GM18502 (cell line): ENCODE results near the gene HECW1.

Experiments used
- ATAC-seq: cut with Tn5 transposase; IDR thresholded peaks from one replicate; pipeline ENCODE4 v1.9.1; 2021; ENCODE audit warnings: mild to moderate bottlenecking; ENCODE audit not compliant: unreplicated experiment, poor library complexity

HECW1 gene

DNA sequence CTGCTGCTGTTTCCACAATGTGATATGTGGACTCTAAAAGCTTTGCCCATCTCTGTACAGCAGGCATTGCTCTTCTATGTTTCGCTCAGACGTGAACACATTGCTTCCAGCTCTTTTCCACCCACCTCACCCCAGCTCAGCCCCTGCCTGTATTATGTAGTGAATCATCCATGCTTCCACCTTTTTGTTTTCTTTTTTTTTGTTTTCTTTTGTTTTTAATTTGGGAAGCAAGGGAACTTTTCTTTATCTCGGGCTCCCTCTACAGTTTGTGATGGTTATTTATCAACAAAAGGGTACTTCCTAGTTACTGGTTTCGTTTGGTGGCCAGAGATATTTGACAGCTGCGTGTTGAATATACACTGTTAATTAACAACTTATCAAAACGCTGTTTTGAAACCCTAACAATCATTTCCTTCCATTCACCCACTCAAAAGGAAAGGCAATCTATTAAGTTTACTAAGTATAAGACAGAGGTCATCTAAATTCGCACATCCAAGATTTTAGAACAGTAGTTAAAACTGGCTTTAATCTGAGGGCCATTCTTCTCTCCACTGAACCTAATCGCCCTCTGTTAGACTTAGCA lies 342.6 kb downstream of the HECW1 start:
- peak; percentile 63 for ATAC-seq

GRCh38 chr7:43456200-43456599 lies 343.8 kb downstream of the HECW1 start:
- ATAC-seq, result no peak

DNA sequence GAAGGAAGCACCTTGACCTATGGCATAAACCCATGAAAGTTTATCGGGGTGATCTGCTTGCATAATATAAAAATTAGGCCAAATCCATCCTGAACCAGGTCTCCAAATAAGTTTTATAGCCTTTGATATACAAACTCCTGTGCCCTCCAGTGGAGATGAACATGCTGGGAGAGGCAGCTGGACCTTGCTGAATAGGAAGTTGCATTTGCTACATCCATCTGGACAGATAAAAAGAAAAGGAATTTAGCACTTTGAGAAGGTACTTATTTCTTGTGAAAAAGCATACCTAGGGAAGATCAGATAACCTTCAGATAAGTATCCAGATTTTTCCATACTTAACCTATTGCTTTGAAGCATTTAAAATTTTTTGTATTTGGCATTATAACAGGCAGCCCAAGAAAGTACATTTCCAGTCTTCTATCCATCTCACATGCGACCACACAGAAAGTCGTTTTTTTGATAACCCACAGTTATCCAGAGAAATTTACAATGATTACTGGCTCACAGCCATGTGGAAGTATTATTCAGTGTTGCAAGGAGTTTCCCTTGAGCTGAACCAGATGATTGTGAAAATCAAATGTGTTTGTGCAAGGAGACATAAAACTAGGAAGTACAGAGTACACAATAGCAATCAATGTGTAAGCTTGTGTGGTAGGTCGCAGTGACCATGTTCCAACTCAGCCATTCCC lies 346.0 kb downstream of the HECW1 start:
- ATAC-seq, result no peak

- no peak for ATAC-seq
These were observed 346.5 kb downstream of the HECW1 start for GRCh38 chr7:43459019-43459337.

DNA sequence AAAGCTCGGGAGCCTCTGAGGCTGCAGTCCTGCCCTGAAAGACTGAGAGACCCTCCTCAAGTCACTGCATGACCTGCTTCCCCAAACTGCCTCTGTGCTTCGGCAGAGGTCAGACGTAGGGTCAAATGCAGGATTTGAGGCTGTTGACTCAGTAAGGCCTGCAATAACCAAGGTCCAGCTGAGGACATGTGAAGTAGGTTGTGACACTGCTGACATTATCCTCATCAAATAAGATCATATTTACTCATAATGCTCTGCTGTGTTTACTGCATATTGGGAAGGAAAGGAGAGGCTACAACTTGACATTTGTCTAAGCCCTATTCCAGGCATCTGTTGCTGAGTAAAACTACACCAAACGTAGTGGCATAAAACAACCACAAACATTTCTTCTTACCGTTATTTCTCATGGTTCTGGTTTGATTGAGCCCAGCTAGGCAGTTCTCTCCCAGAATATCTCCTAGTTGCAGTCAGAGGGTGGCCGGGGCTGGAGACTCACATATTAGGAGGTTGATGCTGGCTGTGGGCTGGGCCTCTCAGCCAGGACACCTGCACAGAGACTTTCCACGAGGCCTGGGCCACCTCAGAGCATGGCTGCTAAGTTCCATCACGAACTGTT lies 348.4 kb downstream of the HECW1 start:
- ATAC-seq, result no peak

DNA sequence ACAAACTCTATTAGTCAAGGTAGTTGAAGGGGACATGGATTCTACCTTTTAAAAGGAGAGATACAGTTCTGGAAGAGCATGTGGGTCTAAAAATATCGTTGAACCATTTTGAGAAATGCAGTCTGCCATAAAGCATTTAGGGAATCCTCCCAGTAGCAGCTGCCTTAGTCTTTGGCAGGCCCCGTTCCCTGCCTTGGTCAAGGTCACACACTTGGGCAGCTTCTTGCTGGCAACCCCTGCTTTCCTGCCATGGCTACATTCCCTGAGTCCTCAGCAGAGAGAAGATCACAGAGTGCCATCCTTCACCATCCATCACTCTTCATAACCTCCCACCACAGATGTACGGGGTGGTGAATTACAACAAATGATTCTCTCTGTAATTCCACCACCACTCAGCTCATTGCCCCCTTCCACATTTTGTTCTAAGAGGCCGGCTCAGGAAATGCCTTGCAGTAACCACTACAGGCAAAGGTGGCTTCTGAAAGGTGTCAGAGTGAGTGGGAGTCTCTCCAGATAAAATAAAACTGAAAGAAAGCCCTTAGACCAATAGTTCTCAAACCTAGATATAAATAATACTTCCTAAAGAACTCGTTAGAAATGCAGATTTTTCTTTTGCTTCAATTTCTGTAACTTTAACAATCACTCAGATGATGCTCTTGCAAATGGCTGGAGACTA lies 349.0 kb downstream of the HECW1 start:
- ATAC-seq, result no peak

DNA sequence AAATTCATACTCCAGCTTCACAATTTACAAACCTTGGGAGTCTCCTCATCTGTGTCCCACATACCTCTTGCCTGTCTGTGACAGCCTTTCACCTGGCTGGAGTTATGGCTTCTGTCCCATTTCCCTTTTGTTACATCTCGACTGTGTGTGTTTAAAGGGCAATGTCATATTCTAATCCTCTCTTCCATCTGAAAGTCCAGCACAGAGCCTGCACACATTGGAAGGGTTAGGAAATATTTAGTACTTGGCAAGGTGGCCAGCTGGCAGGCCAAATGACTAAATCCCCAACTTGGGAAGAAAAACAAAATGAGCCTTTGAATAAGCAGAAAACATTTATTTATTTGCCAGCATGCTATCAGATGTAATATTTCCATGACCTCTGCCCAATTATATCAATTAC lies 350.4 kb downstream of the HECW1 start:
- no peak for ATAC-seq

DNA sequence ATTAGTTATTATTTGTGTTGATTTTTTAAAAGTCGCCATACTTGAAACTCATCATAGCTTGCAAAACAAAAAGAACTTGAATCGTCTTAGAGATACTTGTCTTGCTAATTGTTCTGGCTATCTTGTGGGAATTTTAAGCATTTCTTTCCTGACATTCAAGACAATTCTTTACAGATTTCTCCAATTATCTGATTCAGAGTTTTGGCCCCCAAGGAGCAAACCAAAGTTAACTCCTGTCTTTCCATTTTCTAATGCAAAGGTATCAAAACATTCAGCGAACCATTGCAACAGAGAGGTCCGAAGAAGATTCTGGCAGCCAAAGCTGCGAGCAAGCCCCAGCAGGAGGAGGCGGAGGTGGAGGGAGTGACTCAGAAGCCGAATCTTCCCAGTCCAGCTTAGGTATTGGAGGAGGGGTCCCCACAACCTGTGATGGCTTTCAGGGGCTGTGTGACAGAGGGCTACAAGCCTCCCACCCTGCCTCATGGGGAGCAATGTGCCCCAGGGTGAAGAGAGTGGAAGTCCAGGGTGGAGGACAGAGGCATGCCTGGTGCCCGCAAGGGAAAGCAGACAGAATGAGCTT lies 351.0 kb downstream of the HECW1 start:
- no peak for ATAC-seq

GRCh38 chr7:43465581-43466554 lies 353.4 kb downstream of the HECW1 start:
- ATAC-seq, result no peak

- ATAC-seq, result no peak
These were observed 355.0 kb downstream of the HECW1 start for GRCh38 chr7:43467406-43467805.

GRCh38 chr7:43467846-43468245 lies 355.4 kb downstream of the HECW1 start:
- no peak for ATAC-seq

- ATAC-seq, result no peak
These were observed 356.6 kb downstream of the HECW1 start for GRCh38 chr7:43469051-43469450.

DNA sequence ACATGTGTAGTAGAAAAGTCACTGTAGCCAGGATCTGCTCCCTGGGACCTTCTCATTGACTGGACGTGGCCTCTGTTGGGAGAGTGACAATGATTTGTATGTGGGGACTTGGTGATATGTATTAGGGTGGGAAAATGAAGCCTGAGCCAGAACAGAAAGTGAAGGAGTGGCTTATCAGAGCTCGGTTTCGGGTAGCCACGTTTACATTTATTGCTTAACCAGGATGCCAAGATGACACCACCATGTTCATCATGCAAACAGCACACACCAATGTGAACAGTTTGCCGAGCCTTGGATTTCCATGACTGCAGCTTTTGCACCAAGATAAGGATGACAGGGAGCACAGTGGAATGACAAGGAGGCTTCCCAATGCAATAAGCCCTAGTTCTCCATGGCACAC lies 357.7 kb downstream of the HECW1 start:
- no peak for ATAC-seq

DNA sequence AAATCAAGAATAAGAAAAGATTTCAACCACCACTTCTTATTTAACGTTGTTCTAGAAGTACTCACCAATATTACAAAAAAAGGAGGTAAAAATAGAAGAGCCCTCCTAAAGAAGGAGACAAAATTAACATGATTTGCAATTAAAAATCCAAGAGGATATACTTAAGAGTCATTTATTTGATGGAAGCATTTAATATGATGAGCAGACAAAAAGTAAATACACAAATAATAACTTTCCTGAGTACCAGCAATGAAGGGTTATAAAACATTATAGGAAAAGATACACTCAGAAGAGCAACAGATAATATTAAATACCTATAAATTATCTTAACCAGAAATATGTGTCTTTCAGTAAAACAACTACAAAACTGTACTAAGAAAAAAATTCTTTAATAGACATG lies 363.5 kb downstream of the HECW1 start:
- no peak for ATAC-seq

DNA sequence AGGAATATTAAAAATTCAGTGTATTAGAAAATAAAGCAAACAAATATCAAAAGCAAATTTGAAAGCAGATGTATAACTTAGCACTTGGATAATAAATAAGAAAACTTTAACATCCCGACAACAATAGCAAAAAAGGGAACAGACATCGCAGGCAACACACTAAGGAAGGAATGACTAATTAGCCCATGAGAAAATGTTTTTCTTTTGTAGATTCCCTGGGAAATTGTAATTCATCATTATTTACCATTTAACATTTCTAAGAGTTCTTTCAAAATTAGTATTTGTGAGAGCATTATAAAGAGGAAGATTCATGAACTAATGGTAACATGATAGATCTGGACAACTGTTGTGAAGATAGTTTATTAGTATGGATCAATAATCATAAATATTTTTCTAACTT lies 364.4 kb downstream of the HECW1 start:
- ATAC-seq, result no peak

DNA sequence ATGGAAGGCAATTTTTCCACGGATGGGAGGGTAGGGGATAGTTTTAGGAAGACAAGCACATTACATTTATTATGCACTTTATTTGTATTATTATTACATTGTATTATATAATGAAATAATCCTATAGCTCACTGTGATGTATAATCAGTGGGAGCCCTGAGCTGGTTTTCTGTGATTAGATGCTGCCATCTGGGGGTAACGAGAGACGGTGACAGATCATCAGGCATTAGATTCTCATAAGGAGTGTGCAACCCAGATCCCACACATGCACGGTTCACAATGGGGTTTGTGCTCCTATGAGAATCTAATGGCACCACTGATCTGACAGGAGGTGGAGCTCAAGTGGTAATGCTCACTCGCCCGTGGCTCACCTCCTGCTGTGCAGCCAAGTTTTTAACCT lies 366.6 kb downstream of the HECW1 start:
- ATAC-seq, result no peak

DNA sequence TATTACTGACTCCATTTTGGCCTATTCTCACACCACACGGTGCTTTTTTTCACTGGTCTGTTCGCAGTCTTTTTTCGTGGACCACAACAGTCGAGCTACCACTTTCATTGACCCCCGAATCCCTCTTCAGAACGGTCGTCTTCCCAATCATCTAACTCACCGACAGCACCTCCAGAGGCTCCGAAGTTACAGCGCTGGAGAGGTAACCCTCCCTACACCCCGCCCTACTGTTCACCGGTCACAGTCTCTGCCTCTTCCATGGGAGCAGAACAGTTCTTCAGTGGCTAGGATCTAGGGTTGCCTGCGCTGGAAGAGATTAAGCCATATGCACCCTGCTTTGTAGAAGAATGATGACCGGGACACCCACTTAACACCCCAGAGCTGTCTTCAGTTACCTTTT lies 367.1 kb downstream of the HECW1 start:
- ATAC-seq, result no peak

GRCh38 chr7:43480581-43480980 lies 368.1 kb downstream of the HECW1 start:
- no peak for ATAC-seq

GRCh38 chr7:43481902-43482678 lies 369.6 kb downstream of the HECW1 start:
- ATAC-seq, result no peak
